GM06990 (cell line): ENCODE data around the gene TDRD12.

Experiments used
- DNase-seq: peaks from one replicate; pipeline ENCODE4 v3.0.0-alpha.2; 2011; ENCODE audit not compliant: insufficient read length; ENCODE audit errors: extremely low read depth
- H3K27me3 ChIP-seq: replicated peaks from 2 replicates; pipeline ENCODE4 v1.6.0; 2011; ENCODE audit warnings: low read length; ENCODE audit not compliant: control insufficient read depth, insufficient read depth
- H3K36me3 ChIP-seq: 2 replicates; pipeline ENCODE4 v1.5.1; 2011; ENCODE audit warnings: low read length; ENCODE audit not compliant: control insufficient read depth, insufficient read depth
- H3K4me3 ChIP-seq: replicated peaks from 2 replicates; pipeline ENCODE4 v1.5.1; 2011; ENCODE audit warnings: low read depth, mild to moderate bottlenecking, control low read depth, low read length
- TF ChIP-seq, protein P1 (sequence below): IDR thresholded peaks from 2 replicates; pipeline ENCODE4 v1.5.1; 2011; ENCODE audit warnings: low read length, control low read depth, mild to moderate bottlenecking, inconsistent platforms; ENCODE audit not compliant: insufficient read depth, poor library complexity, severe bottlenecking

Gene TDRD12

DNA sequence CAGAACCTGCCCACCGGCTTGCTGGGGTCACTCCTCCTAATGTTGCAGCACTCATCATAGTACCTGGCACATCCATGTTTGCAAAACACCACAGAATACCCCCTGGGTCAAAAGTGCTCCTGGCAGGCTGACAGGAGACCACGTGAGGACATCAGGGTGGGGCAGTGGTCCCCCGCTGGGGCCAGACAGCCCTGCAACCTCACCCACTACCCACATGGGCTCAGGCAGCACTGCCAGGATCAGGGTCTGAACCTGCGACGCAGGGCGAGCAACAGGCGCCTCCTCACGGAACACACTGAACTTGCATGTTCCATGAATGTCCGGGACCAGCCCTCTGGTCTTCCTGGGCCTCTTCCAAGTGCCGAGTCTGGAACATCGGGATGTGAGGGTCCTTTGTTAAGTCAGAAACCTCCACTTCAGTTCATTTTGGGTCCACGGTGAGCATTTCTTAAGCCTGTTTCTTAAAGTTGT, 151.4 kb downstream of the TDRD12 start:
- DNase-seq = no peak
- Histone ChIP-seq H3K4me3 (no peak overlapping the region), H3K36me3 (no peaks in the 10 kb centered on the region), H3K27me3 (no peaks in the 10 kb centered on the region; the same call in 1 of the 2 replicates)
- TF ChIP-seq, protein P1, sequence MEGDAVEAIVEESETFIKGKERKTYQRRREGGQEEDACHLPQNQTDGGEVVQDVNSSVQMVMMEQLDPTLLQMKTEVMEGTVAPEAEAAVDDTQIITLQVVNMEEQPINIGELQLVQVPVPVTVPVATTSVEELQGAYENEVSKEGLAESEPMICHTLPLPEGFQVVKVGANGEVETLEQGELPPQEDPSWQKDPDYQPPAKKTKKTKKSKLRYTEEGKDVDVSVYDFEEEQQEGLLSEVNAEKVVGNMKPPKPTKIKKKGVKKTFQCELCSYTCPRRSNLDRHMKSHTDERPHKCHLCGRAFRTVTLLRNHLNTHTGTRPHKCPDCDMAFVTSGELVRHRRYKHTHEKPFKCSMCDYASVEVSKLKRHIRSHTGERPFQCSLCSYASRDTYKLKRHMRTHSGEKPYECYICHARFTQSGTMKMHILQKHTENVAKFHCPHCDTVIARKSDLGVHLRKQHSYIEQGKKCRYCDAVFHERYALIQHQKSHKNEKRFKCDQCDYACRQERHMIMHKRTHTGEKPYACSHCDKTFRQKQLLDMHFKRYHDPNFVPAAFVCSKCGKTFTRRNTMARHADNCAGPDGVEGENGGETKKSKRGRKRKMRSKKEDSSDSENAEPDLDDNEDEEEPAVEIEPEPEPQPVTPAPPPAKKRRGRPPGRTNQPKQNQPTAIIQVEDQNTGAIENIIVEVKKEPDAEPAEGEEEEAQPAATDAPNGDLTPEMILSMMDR = no peak

DNA sequence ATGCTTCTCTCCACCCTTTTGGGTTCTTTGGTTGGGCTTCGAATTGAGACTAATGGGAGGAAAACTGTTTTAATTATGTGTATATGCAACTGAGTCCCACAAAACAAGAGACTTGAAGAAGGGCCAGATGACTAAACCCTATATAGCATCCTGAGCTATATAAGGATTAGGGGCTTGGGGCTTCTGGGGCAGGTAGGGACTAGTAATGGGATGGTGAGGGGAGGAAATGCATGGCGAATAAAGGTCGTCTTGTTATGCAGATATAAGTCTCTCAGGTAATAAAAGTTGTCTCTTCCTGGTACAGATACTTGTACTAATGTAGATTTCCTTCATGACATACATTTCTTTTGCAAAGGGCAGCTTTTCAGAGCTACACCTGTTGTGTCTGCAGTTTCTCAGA, 152.8 kb downstream of the TDRD12 start:
- Histone ChIP-seq H3K4me3 (no peak overlapping the region), H3K27me3 (no peaks in the 10 kb centered on the region), H3K36me3 (no peaks in the 10 kb centered on the region; the same call in 1 of the 2 replicates)
- TF ChIP-seq, protein P1 = no peak
- DNase-seq = no peak

DNA sequence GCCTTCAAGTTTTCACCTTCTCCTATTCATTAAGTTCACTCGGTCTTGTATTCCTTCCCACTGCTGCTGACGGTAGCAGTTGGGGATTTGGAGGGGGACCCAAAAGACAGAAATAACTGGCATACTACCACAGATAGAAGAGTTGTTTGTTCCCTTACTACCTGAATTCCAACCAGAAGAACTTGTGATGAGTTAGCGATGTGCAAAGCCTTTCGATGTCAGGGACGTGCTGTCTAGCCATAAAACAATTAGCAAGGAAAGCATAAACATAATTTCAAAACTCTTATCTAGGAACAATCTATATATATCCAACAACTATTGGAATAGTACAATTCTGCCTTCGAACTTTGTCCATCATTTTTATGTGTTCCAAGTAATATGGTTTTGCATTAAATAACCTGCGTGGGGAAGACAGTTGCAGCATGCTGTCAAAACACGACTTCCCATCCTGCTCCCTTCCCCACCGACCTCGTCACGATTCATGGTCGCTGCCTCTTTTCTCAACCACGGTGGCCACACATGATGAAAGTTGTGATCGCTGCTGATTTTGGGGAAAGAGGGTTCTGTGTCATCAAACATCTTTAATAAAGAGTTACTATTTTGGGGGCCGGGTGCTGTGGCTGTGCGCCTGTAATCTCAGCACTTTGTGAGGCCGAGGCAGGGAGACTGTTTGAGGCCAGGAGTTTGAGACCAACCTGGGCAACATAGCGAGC, 153.8 kb downstream of the TDRD12 start:
- no peak for DNase-seq
- Histone ChIP-seq H3K4me3 (no peak overlapping the region), H3K27me3 (no peaks in the 10 kb centered on the region), H3K36me3 (no peaks in the 10 kb centered on the region; the same call in 1 of the 2 replicates)
- TF ChIP-seq, protein P1 = no peak

DNA sequence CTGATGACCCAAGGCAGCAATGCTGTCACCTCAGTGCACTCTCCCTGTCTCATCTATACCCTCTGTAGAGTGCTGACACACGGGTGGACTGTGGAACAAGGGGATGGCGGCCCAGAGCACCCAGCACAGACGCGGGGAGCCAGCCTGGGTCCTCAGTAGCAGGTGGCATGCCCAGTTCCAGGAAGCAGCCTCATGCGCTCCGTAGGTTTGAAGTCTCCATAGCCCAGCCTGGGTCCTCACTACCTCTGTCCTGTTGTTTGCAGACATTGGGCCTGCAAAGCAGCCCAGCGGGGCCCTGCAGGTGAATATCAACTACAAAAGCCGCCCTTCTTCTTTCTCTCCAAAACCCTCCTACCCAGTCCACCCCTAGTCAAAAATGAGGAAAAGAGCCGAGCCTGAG, 155.0 kb downstream of the TDRD12 start:
- Histone ChIP-seq H3K36me3 (no peaks in the 10 kb centered on the region; the same call in 1 of the 2 replicates), H3K4me3 (no peak overlapping the region), H3K27me3 (no peaks in the 10 kb centered on the region)
- TF ChIP-seq, protein P1 = no peak
- DNase-seq = no peak

DNA sequence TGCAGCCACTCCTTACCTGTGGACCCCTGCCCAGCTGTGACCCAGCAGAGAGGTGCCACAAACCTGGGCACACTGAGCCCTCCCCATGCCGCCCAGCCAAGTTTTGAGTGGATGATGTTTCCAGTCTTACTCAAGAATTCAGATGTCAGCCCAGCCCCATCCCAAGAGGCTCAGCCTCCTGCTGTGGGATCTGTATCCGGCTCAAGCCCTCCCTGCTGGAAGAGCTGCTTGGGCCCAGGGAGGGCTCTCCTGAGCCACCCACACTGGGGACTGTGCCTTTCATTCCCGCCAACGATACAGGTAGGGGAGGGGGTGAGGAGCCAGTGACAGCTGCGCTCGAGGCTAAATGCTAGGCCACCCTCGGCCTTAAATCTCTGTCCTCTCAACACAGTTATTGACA, 155.9 kb downstream of the TDRD12 start:
- Histone ChIP-seq H3K4me3 (no peak overlapping the region), H3K27me3 (no peaks in the 10 kb centered on the region), H3K36me3 (no peaks in the 10 kb centered on the region; the same call in 1 of the 2 replicates)
- TF ChIP-seq, protein P1 = no peak
- no peak for DNase-seq
